SK-N-SH (cell line): Measurements from ENCODE around the gene C3orf20. TPM values are rescaled to one million over a fixed set of nuclear protein-coding genes. Genes with fewer than 3 reads are reported as not detected.

ENCODE experiments used
- CTCF ChIA-PET: fragments of 300-600, 350-600 bp; formaldehyde crosslinking; extraction: SDS; loops from one replicate; lab custom pipeline; 2021; lab: Yijun Ruan, JAX
- POLR2A ChIA-PET: fragments of 350-600 bp; sonication (Branson Sonifier 250); formaldehyde crosslinking; extraction: SDS; loops from one replicate; lab custom pipeline; 2020; ENCODE audit warnings: antibody characterized with exemption, inconsistent platforms; lab: Yijun Ruan, JAX
- DNase-seq: peaks from one replicate; pipeline ENCODE4 v3.0.0; 2012
- H2AFZ ChIP-seq: fragments of 200-600 bp; sonication (generic); 2 replicates; pipeline ENCODE4 v1.8.1; 2016; ENCODE audit warnings: antibody characterized with exemption, mild to moderate bottlenecking, low read depth
- H3F3A ChIP-seq: fragments of 200-600 bp; sonication (generic); replicated peaks from 2 replicates; pipeline ENCODE3; 2016; ENCODE audit warnings: antibody characterized with exemption, mild to moderate bottlenecking; ENCODE audit not compliant: insufficient read depth
- H3K27ac ChIP-seq, 2 experiments: fragments of 200-500 bp in 1 of 2; fragments of 200-600 bp in 1 of 2; sonication (Bioruptor generic) in 1 of 2; sonication (generic), shearing (Covaris generic) in 1 of 2; 2 replicates each; pipeline versions ENCODE4 v1.5.1 to v1.6.1; 2014 to 2016; ENCODE audit warnings: low read depth in 2 of 2, inconsistent platforms in 1 of 2, low read length in 1 of 2, mild to moderate bottlenecking in 1 of 2, mixed read lengths in 1 of 2
- H3K27me3 ChIP-seq: fragments of 200-600 bp; sonication (generic), shearing (Covaris generic); 2 replicates; pipeline ENCODE4 v1.6.1; 2016; ENCODE audit warnings: mixed run types; ENCODE audit not compliant: insufficient read depth
- H3K36me3 ChIP-seq, 2 experiments: fragments of 200-500 bp in 1 of 2; fragments of 200-600 bp in 1 of 2; sonication (Bioruptor generic) in 1 of 2; sonication (generic) in 1 of 2; replicated peaks in 1 of 2; 2 replicates each; pipeline versions ENCODE3 to v1.5.1; 2014 to 2016; ENCODE audit warnings: low read length in 1 of 2, mild to moderate bottlenecking in 1 of 2; ENCODE audit not compliant: insufficient read depth in 2 of 2, control insufficient read depth in 1 of 2
- H3K4me1 ChIP-seq, 2 experiments: fragments of 200-500 bp in 1 of 2; fragments of 200-600 bp in 1 of 2; sonication (Bioruptor generic) in 1 of 2; sonication (generic), shearing (Covaris generic) in 1 of 2; 2 replicates each; pipeline versions ENCODE4 v1.5.1 to v1.6.1; 2014 to 2016; ENCODE audit warnings: low read depth in 1 of 2, low read length in 1 of 2, mixed run types in 1 of 2; ENCODE audit not compliant: insufficient read depth in 2 of 2, control insufficient read depth in 1 of 2
- H3K4me2 ChIP-seq: fragments of 200-600 bp; sonication (generic), shearing (Covaris generic); 2 replicates; pipeline ENCODE4 v1.6.1; 2017; ENCODE audit warnings: mixed run types
- H3K4me3 ChIP-seq, 2 experiments: fragments of 200-500 bp in 1 of 2; fragments of 200-600 bp in 1 of 2; sonication (Bioruptor generic) in 1 of 2; sonication (generic), shearing (Covaris generic) in 1 of 2; 2 replicates each; pipeline versions ENCODE4 v1.5.1 to v1.8.1; 2014 to 2016; ENCODE audit warnings: low read depth in 2 of 2, inconsistent platforms in 1 of 2, low read length in 1 of 2, mild to moderate bottlenecking in 1 of 2, mixed read lengths in 1 of 2, moderate library complexity in 1 of 2
- H3K79me2 ChIP-seq: fragments of 200-600 bp; sonication (generic); 2 replicates; pipeline ENCODE4 v1.8.1; 2017; ENCODE audit warnings: mild to moderate bottlenecking; ENCODE audit not compliant: insufficient read depth
- H3K9ac ChIP-seq: fragments of 200-600 bp; sonication (generic); 2 replicates; pipeline ENCODE4 v1.6.1; 2017; ENCODE audit warnings: mixed run types
- H3K9me2 ChIP-seq: fragments of 200-600 bp; sonication (generic); 2 replicates; pipeline ENCODE4 v1.6.1; 2017; ENCODE audit warnings: mixed run types
- H3K9me3 ChIP-seq: fragments of 200-600 bp; sonication (generic); 2 replicates; pipeline ENCODE4 v1.6.1; 2017; ENCODE audit warnings: mixed run types, mild to moderate bottlenecking, moderate library complexity
- H4K20me1 ChIP-seq: fragments of 200-600 bp; sonication (generic); 2 replicates; pipeline ENCODE4 v1.6.1; 2017; ENCODE audit warnings: mild to moderate bottlenecking, mixed run types; ENCODE audit not compliant: insufficient read depth
- CHD2 ChIP-seq: fragments of 150-350 bp; IDR thresholded peaks from 2 replicates; pipeline ENCODE4 v1.6.1; 2018; ENCODE audit warnings: low read length; ENCODE audit not compliant: partially characterized antibody
- ELF1 ChIP-seq: IDR thresholded peaks from 2 replicates; pipeline ENCODE4 v1.4.0; 2012
- EP300 ChIP-seq, 2 experiments: IDR thresholded peaks; 2 replicates each; pipeline versions ENCODE4 v1.4.0 to v1.6.1; 2012; ENCODE audit warnings: borderline replicate concordance in 1 of 2, low read depth in 1 of 2, low read length in 1 of 2
- FOSL2 ChIP-seq: IDR thresholded peaks from 2 replicates; pipeline ENCODE4 v1.4.0; 2012; ENCODE audit warnings: low read depth, mild to moderate bottlenecking, moderate library complexity, borderline replicate concordance
- GABPA ChIP-seq: IDR thresholded peaks from 2 replicates; pipeline ENCODE4 v1.4.0; 2012; ENCODE audit warnings: low read depth, mild to moderate bottlenecking
- GATA2 ChIP-seq: sonication (generic); formaldehyde crosslinking; IDR thresholded peaks from 2 replicates; pipeline ENCODE4 v1.5.0; 2020; ENCODE audit warnings: mild to moderate bottlenecking, missing genetic modification reagents
- IRF3 ChIP-seq: fragments of 150-350 bp; IDR thresholded peaks from 2 replicates; pipeline ENCODE4 v1.6.1; 2016; ENCODE audit warnings: mild to moderate bottlenecking, low read depth, low read length
- JUND ChIP-seq: IDR thresholded peaks from 2 replicates; pipeline ENCODE4 v1.4.0; 2012
- NRF1 ChIP-seq: IDR thresholded peaks from 2 replicates; pipeline ENCODE4 v1.6.1; 2012; ENCODE audit warnings: low read depth, mild to moderate bottlenecking, low read length
- PBX3 ChIP-seq: IDR thresholded peaks from 2 replicates; pipeline ENCODE4; 2012
- RAD21 ChIP-seq: IDR thresholded peaks from 2 replicates; pipeline ENCODE4 v1.6.1; 2012; ENCODE audit warnings: mild to moderate bottlenecking, low read length
- RCOR1 ChIP-seq: fragments of 150-350 bp; IDR thresholded peaks from 2 replicates; pipeline ENCODE4 v1.6.1; 2017; ENCODE audit warnings: antibody characterized with exemption, low read length
- REST ChIP-seq: IDR thresholded peaks from 2 replicates; pipeline ENCODE4 v1.6.1; 2012; ENCODE audit warnings: mild to moderate bottlenecking, low read depth, low read length, moderate library complexity
- SIN3A ChIP-seq: IDR thresholded peaks from 2 replicates; pipeline ENCODE4 v1.6.1; 2012; ENCODE audit warnings: low read depth, mild to moderate bottlenecking, low read length, moderate library complexity, borderline replicate concordance
- TCF12 ChIP-seq: IDR thresholded peaks from 2 replicates; pipeline ENCODE4 v1.4.0; 2012
- USF1 ChIP-seq: IDR thresholded peaks from 2 replicates; pipeline ENCODE4 v1.4.0; 2012; ENCODE audit warnings: low read depth, borderline replicate concordance
- YY1 ChIP-seq: IDR thresholded peaks from 2 replicates; pipeline ENCODE4 v1.4.0; 2012; ENCODE audit warnings: low read depth, mild to moderate bottlenecking
- ZBTB33 ChIP-seq: IDR thresholded peaks from 2 replicates; pipeline ENCODE4 v1.4.0; 2012; ENCODE audit warnings: low read depth, borderline replicate concordance
- WGBS: methylation state at CpG from one replicate; pipeline ENCODE4 v1.1.6; 2017; ENCODE audit warnings: low lambda C conversion rate; 5-methylcytosine and 5-hydroxymethylcytosine counted together
- polyA plus RNA-seq, 3 experiments: library from polyadenylated mRNA; depleted of rRNA; stranded (reverse); fragments of >200 nt; gene quantifications; 2 replicates each; pipeline ENCODE4 v1.2.3, GENCODE V29; 2012

The C3orf20 gene
- polyA plus RNA-seq, 1 of the 3 experiments (the other 2 are of a cell fraction): not detected

- POLR2A ChIA-PET: no interaction called here
- Histone ChIP-seq H3F3A (no peaks in the 10 kb centered on the region), H3K4me2 (no peak overlapping the region), H3K4me1 (peaks cover 0 to 17% of the 10 kb centered on the region in 2 experiments; a peak in 1 of 4 replicates), H3K27ac (no peak overlapping the region), H3K9me3 (no peaks in the 10 kb centered on the region), H3K27me3 (no peaks in the 10 kb centered on the region), H3K4me3 (no peak overlapping the region), H3K36me3 (no peaks in the 10 kb centered on the region), H2AFZ (no peak overlapping the region), H3K9me2 (no peaks in the 10 kb centered on the region), H3K9ac (no peak overlapping the region), H3K79me2 (no peaks in the 10 kb centered on the region), H4K20me1 (no peaks in the 10 kb centered on the region)
- TF ChIP-seq USF1 (peak; percentile 56; the same call in 1 of the 2 replicates), PBX3 (no peak)
- CTCF ChIA-PET: interaction anchor here (1.0 to 9.1 kb wide), 6 partner anchors 39 to 280 kb away, joined by 3 to 134 read pairs (median 4); no protein-coding TSS in a partner anchor
- 61% methylated on average over 7 of the region's 7 CpGs for WGBS
- no peak for DNase-seq
Measured at GRCh38 chr3:14788644-14789043, 113.7 kb downstream of the C3orf20 start.

GRCh38 chr3:14789221-14789620, 114.3 kb downstream of the C3orf20 start:
- Histone ChIP-seq H3K9me2 (no peaks in the 10 kb centered on the region), H3K27me3 (no peaks in the 10 kb centered on the region), H3K4me3 (no peak overlapping the region), H3K36me3 (no peaks in the 10 kb centered on the region), H2AFZ (no peak overlapping the region), H3F3A (no peaks in the 10 kb centered on the region), H3K27ac (no peak overlapping the region), H3K9ac (no peak overlapping the region), H4K20me1 (no peaks in the 10 kb centered on the region), H3K79me2 (no peaks in the 10 kb centered on the region), H3K9me3 (no peaks in the 10 kb centered on the region), H3K4me1 (peaks cover 0 to 11% of the 10 kb centered on the region in 2 experiments; a peak in 1 of 4 replicates), H3K4me2 (no peak overlapping the region)
- no peak for DNase-seq
- ChIA-PET CTCF (interaction anchor here (1.3 to 9.1 kb wide), 4 partner anchors 60 to 280 kb away, joined by 3 to 134 read pairs (median 4); no protein-coding TSS in a partner anchor), POLR2A (no interaction called here)
- 51% methylated on average over 5 of the region's 5 CpGs for WGBS
- TF ChIP-seq RCOR1 (no peak), JUND (no peak), CHD2 (no peak), NRF1 (no peak), GATA2 (CRISPR knock-in tag) (no peak), RAD21 (no peak), SIN3A (no peak), ELF1 (no peak), ZBTB33 (no peak), IRF3 (no peak), EP300 (IDR thresholded peaks at IDR 0.05; ENCODE audit: borderline replicate concordance in 1 of 2, low read depth in 1 of 2, low read length in 1 of 2) (no peak), TCF12 (no peak), FOSL2 (no peak), PBX3 (no peak), GABPA (no peak), REST (no peak), YY1 (no peak)
